Spleen (tissue), 7 donors: Measurements from ENCODE around the gene OR52K1.

Experiments used
- POLR2A ChIP-seq, 3 donors: fragments of 450-650 bp; IDR thresholded peaks; one replicate each; pipeline ENCODE4 v1.5.1; 2017; ENCODE audit warnings: antibody characterized with exemption in 3 of 3, mild to moderate bottlenecking in 1 of 3
- TF ChIP-seq, protein P1 (sequence below), 11 experiments: fragments of 200-600 bp in 7 of 11; fragments of 450-650 bp in 4 of 11; sonication (generic) in 4 of 11; IDR thresholded peaks in 8 of 11; conservative IDR thresholded peaks in 3 of 11; 1 replicate in 7 of 11; 2 replicates in 4 of 11; pipeline versions ENCODE4 v1.4.0 to v1.8.0; 2016 to 2021; ENCODE audit warnings: antibody characterized with exemption in 11 of 11, inconsistent platforms in 4 of 11, mild to moderate bottlenecking in 1 of 11
- donor health status: DM: no; HTN: no; CAD: no; lungs with moderate emphysema.
- donor health status: DM: no; HTN: no; CAD: no.
- donor health status: DM: no; HTN: no; CAD: no.

DNA sequence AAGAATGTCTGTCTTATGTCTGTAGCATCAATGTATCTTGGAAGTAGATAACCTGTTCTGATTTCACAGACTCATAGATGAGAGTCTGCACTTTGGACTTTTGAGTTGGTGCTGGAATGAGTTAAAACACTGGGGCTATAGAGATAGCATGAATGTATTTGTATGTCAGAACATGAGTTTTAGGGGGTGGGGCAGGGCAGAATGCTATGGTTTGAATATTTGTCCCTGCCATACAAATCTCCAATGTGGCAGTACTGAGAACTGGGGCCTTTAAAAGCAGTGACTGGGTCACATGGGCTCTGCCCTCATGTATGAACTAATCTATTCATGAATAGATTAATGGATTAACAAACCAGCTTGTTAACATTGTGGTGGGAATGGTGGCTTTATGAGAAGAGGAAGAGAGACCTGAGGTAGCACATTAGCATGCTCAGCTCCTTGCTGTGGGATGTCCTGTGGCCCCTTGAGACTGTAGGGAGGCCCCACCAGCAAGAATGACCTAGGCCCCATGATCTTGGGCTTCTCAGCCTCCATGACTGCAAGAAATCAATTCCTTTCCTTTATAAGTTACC is 15.5 kb upstream of the OR52K1 start:
- TF ChIP-seq, protein P1, sequence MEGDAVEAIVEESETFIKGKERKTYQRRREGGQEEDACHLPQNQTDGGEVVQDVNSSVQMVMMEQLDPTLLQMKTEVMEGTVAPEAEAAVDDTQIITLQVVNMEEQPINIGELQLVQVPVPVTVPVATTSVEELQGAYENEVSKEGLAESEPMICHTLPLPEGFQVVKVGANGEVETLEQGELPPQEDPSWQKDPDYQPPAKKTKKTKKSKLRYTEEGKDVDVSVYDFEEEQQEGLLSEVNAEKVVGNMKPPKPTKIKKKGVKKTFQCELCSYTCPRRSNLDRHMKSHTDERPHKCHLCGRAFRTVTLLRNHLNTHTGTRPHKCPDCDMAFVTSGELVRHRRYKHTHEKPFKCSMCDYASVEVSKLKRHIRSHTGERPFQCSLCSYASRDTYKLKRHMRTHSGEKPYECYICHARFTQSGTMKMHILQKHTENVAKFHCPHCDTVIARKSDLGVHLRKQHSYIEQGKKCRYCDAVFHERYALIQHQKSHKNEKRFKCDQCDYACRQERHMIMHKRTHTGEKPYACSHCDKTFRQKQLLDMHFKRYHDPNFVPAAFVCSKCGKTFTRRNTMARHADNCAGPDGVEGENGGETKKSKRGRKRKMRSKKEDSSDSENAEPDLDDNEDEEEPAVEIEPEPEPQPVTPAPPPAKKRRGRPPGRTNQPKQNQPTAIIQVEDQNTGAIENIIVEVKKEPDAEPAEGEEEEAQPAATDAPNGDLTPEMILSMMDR (IDR thresholded peaks at IDR 0.05 in 8 of 11, conservative IDR thresholded peaks at IDR 0.05 in 3 of 11): no peak
- TF ChIP-seq POLR2A (IDR thresholded peaks at IDR 0.05): no peak
